Kidney (tissue), 14 donors: ENCODE measurements around the gene NLRC5. TPM values are rescaled to one million over a fixed set of nuclear protein-coding genes. Genes with fewer than 3 reads are reported as not detected.

ENCODE experiments used
- DNase-seq, 5 donors: peaks; one replicate each; pipeline ENCODE4 v3.0.0-alpha.2; 2013 to 2020
- FAIRE-seq: peaks from 2 replicates; lab custom pipeline; 2012; peaks lifted over from hg19 to GRCh38; lab: Jason Lieb, UNC
- H3K27ac ChIP-seq, 2 donors: one replicate each; pipeline ENCODE4 v1.7.0; 2013; ENCODE audit warnings: low read depth in 2 of 2, low read length in 2 of 2, inconsistent platforms in 1 of 2
- H3K27me3 ChIP-seq: one replicate; pipeline ENCODE4 v1.7.1; 2013; ENCODE audit warnings: low read length, inconsistent platforms; ENCODE audit not compliant: control insufficient read depth, insufficient read depth
- H3K36me3 ChIP-seq, 3 donors: one replicate each; pipeline versions ENCODE4 v1.7.0 to v1.7.1; 2013; ENCODE audit warnings: low read length in 3 of 3, control low read depth in 1 of 3, inconsistent platforms in 1 of 3; ENCODE audit not compliant: insufficient read depth in 3 of 3, control insufficient read depth in 2 of 3
- H3K4me1 ChIP-seq, 3 donors: one replicate each; pipeline versions ENCODE4 v1.7.0 to v1.7.1; 2013; ENCODE audit warnings: low read length in 3 of 3, inconsistent platforms in 1 of 3, low read depth in 1 of 3; ENCODE audit not compliant: control insufficient read depth in 2 of 3, insufficient read depth in 2 of 3
- H3K4me3 ChIP-seq, 3 donors: one replicate each; pipeline versions ENCODE4 v1.7.0 to v1.8.1; 2013; ENCODE audit warnings: low read length in 3 of 3, control low read depth in 1 of 3, inconsistent platforms in 1 of 3
- H3K9ac ChIP-seq, 3 donors: one replicate each; pipeline versions ENCODE4 v1.7.0 to v1.7.1; 2013; ENCODE audit warnings: low read length in 3 of 3, control low read depth in 1 of 3, inconsistent platforms in 1 of 3
- H3K9me3 ChIP-seq, 3 donors: one replicate each; pipeline versions ENCODE4 v1.7.0 to v1.7.1; 2013; ENCODE audit warnings: low read length in 3 of 3, control low read depth in 1 of 3, inconsistent platforms in 1 of 3; ENCODE audit not compliant: control insufficient read depth in 2 of 3, insufficient read depth in 1 of 3
- CTCF ChIP-seq: IDR thresholded peaks from 3 replicates; pipeline ENCODE4 v1.5.1; 2012; ENCODE audit warnings: mild to moderate bottlenecking, moderate library complexity, borderline replicate concordance; ENCODE audit not compliant: insufficient read depth; ENCODE audit errors: extremely low read depth
- intact Hi-C: fragments of 100-400 bp; cut with DNase I; formaldehyde crosslinking; loops from one replicate; pipeline ENCODE4 v1.11.1; 2022
- polyA plus RNA-seq: library from polyadenylated mRNA; stranded (reverse); fragments of 350-450 nt; fragmentation: Illumina TruSeq; extraction: RNeasy Lipid Tissue Mini Kit (QIAGEN cat#74804); gene quantifications from one replicate; pipeline ENCODE4 v1.2.3, GENCODE V29; 2014; ENCODE audit warnings: low read depth, low replicate concordance; ENCODE audit not compliant: insufficient read depth
- total RNA-seq: library from RNA; stranded (reverse); fragmentation: NEBNext Ultra II Directional; extraction: Animal tissue kit (Norgen Biotek cat#: 25700); gene quantifications from one replicate; pipeline ENCODE4 v1.2.1, GENCODE V29; 2021
- donor health status: control.
- donor health status: control.
- donor health status: control.
- donor health status: control.
- donor health status: control.
- donor health status: DM: yes; HTN: yes; CAD: no.
- donor health status: Normal renal cell carcinoma (clear cell type).

NLRC5 gene
- total and polyA plus RNA-seq, 2 donors from 2014 or later, result 7.1 to 55.6 TPM

- Histone ChIP-seq H3K27me3 (no peaks in the 10 kb centered on the region), H3K9me3 (no peaks in the 10 kb centered on the region), H3K36me3 (peaks cover 20 to 92% (median 70%) of the 10 kb centered on the region in 3 donors), H3K27ac (no peak overlapping the region), H3K4me3 (no peak overlapping the region), H3K9ac (no peak overlapping the region), H3K4me1 (peaks cover 0 to 11% (median 6%) of the 10 kb centered on the region in 3 donors)
- no peak for FAIRE-seq
- DNase-seq, result no peak
- intact Hi-C loops, result no loop called here
- TF ChIP-seq CTCF, result no peak
Observed at GRCh38 chr16:56941092-56941491, 48.3 kb upstream of the NLRC5 start.

GRCh38 chr16:56941856-56942331, 47.5 kb upstream of the NLRC5 start:
- H3K27ac ChIP-seq, result no peak overlapping the region
- TF ChIP-seq CTCF, result no peak
- intact Hi-C loops, result no loop called here
- no peak overlapping the region for H3K4me3 ChIP-seq
- no peaks in the 10 kb centered on the region for H3K9me3 ChIP-seq
- H3K9ac ChIP-seq, result no peak overlapping the region
- no peak for FAIRE-seq
- H3K27me3 ChIP-seq, result no peaks in the 10 kb centered on the region
- H3K36me3 ChIP-seq, result peaks cover 18 to 84% (median 67%) of the 10 kb centered on the region in 3 donors
- H3K4me1 ChIP-seq, result peaks cover 0 to 6% (median 2%) of the 10 kb centered on the region in 3 donors
- DNase-seq, result no peak

GRCh38 chr16:56943761-56944375, 45.5 kb upstream of the NLRC5 start:
- Histone ChIP-seq H3K36me3 (peaks cover 18 to 66% (median 50%) of the 10 kb centered on the region in 3 donors), H3K4me3 (no peak overlapping the region), H3K27ac (no peak overlapping the region), H3K9ac (no peak overlapping the region), H3K4me1 (peaks cover 0 to 6% (median 2%) of the 10 kb centered on the region in 3 donors), H3K27me3 (no peaks in the 10 kb centered on the region), H3K9me3 (no peaks in the 10 kb centered on the region)
- FAIRE-seq, result no peak
- no peak for DNase-seq
- no peak for TF ChIP-seq CTCF
- intact Hi-C loops, result no loop called here
